Amniotic epithelial cell (primary cell): ENCODE data around the gene RRM1.

ENCODE experiments used
- DNase-seq: peaks from one replicate; pipeline ENCODE4 v3.0.0-alpha.2; 2010; ENCODE audit warnings: low read depth

RRM1 gene

GRCh38 chr11:4187055-4187988 lies 92.7 kb downstream of the RRM1 start:
- DNase-seq, result peak; percentile 65
